NCI-H748 (cell line): ENCODE results near the gene PCP4L1.

Experiments
- DNase-seq: peaks from one replicate; lab custom pipeline; 2025; ENCODE audit not compliant: unreplicated experiment; lab: John Stamatoyannopoulos, UW

Gene PCP4L1

GRCh38 chr1:161266202-161266601 lies 7.7 kb downstream of the PCP4L1 start:
- peak; percentile 54 for DNase-seq

GRCh38 chr1:161266836-161267235 lies 8.3 kb downstream of the PCP4L1 start:
- DNase-seq, result no peak

- DNase-seq, result no peak
These were observed 8.8 kb downstream of the PCP4L1 start for GRCh38 chr1:161267321-161267720.

- no peak for DNase-seq
These were observed 14.9 kb downstream of the PCP4L1 start for GRCh38 chr1:161273402-161273801.

- no peak for DNase-seq
These were observed 16.3 kb downstream of the PCP4L1 start for GRCh38 chr1:161274874-161275273.

- DNase-seq, result no peak
These were observed 24.4 kb downstream of the PCP4L1 start for GRCh38 chr1:161282991-161283390.

- DNase-seq, result no peak
These were observed 26.6 kb downstream of the PCP4L1 start for GRCh38 chr1:161285113-161285512.

GRCh38 chr1:161285521-161285920 lies 27.0 kb downstream of the PCP4L1 start:
- DNase-seq, result no peak

GRCh38 chr1:161287482-161288054 lies 29.0 kb downstream of the PCP4L1 start:
- no peak for DNase-seq

GRCh38 chr1:161290779-161291178 lies 32.2 kb downstream of the PCP4L1 start:
- DNase-seq, result no peak

GRCh38 chr1:161297415-161297814 lies 38.9 kb downstream of the PCP4L1 start:
- DNase-seq, result no peak

- no peak for DNase-seq
These were observed 39.6 kb downstream of the PCP4L1 start for GRCh38 chr1:161298116-161298515.

- DNase-seq, result no peak
These were observed 40.8 kb downstream of the PCP4L1 start for GRCh38 chr1:161299347-161299746.

- DNase-seq, result no peak
These were observed 41.9 kb downstream of the PCP4L1 start for GRCh38 chr1:161300478-161300877.

GRCh38 chr1:161304927-161305866 lies 46.7 kb downstream of the PCP4L1 start:
- DNase-seq, result no peak

- DNase-seq, result no peak
These were observed 47.4 kb downstream of the PCP4L1 start for GRCh38 chr1:161305867-161306519.

- no peak for DNase-seq
These were observed 48.8 kb downstream of the PCP4L1 start for GRCh38 chr1:161307230-161307768.

GRCh38 chr1:161307892-161308638 lies 49.5 kb downstream of the PCP4L1 start:
- DNase-seq, result no peak

- no peak for DNase-seq
These were observed 51.3 kb downstream of the PCP4L1 start, which contains the start of gene MPZ for GRCh38 chr1:161309868-161310267. MPZ (minus strand) TSS chr1:161309968; CDS start chr1:161309905, 63 bp downstream.

GRCh38 chr1:161311595-161312181 lies 53.1 kb downstream of the PCP4L1 start:
- no peak for DNase-seq
